ENCODE data around the gene MYO3B.
A peak's percentile ranks its signal among the peaks of the same experiment; 100 is the strongest.

Gene MYO3B

GRCh38 chr2:170501421-170502043 lies 323.6 kb downstream of the MYO3B start:
- Histone ChIP-seq H2BK12ac (ENCODE audit: low read length in 2 of 2) (peak overlapping the region in 1 of 2 experiments; percentile 32), H3K9ac (ENCODE audit: low read length) (peak overlapping the region; percentile 68), H2BK120ac (ENCODE audit: low read depth, low read length) (no peak overlapping the region), H2AK5ac (ENCODE audit: low read length, severe bottlenecking) (no peak overlapping the region), H3K4me3 (ENCODE audit: insufficient read depth in 1 of 2, low read depth in 1 of 2, low read length in 2 of 2) (no peak overlapping the region), H3K27me3 (ENCODE audit: control insufficient read depth in 1 of 2, insufficient read depth in 1 of 2, low read length in 2 of 2) (no peaks in the 10 kb centered on the region), H3K4me2 (ENCODE audit: low read length, poor library complexity, severe bottlenecking) (no peak overlapping the region), H3K9me3 (ENCODE audit: control insufficient read depth, low read length) (no peaks in the 10 kb centered on the region), H3K4me1 (ENCODE audit: control insufficient read depth, insufficient read depth, low read depth, low read length) (peaks cover 1% of the 10 kb centered on the region), H3K14ac (ENCODE audit: low read length in 2 of 2) (no peak overlapping the region), H3K36me3 (ENCODE audit: control insufficient read depth in 1 of 2, insufficient read depth in 2 of 2, low read depth in 1 of 2, low read length in 2 of 2) (no peaks in the 10 kb centered on the region), H3K18ac (ENCODE audit: low read depth in 1 of 2, low read length in 2 of 2) (no peak overlapping the region), H3K4ac (ENCODE audit: low read depth in 1 of 2, low read length in 2 of 2) (no peak overlapping the region), H3K79me1 (replicated peaks; ENCODE audit: low read length, poor library complexity, severe bottlenecking) (no peaks in the 10 kb centered on the region), H2AFZ (ENCODE audit: low read depth, low read length) (no peak overlapping the region), H2BK15ac (ENCODE audit: low read depth, poor library complexity, severe bottlenecking) (peak overlapping the region; percentile 2), H2BK5ac (ENCODE audit: low read depth, low read length, poor library complexity, severe bottlenecking) (no peak overlapping the region), H4K91ac (ENCODE audit: low read length) (no peak overlapping the region), H3K23ac (ENCODE audit: low read length in 2 of 2) (no peak overlapping the region), H4K8ac (ENCODE audit: low read length) (no peak overlapping the region), H3K27ac (ENCODE audit: low read length, poor library complexity, severe bottlenecking) (no peak overlapping the region)
- DNase-seq: no peak
- 85% methylated on average over 2 of the region's 6 CpGs for WGBS

GRCh38 chr2:170502361-170503130 lies 324.6 kb downstream of the MYO3B start:
- peaks cover 1% of the 10 kb centered on the region for H3K4me1 ChIP-seq (ENCODE audit: control insufficient read depth, insufficient read depth, low read depth, low read length)
- peak overlapping the region in 1 of 2 experiments; percentile 29 for H2BK12ac ChIP-seq (ENCODE audit: low read length in 2 of 2)
- H3K14ac ChIP-seq (ENCODE audit: low read length in 2 of 2): no peak overlapping the region
- H3K27ac ChIP-seq (ENCODE audit: low read length, poor library complexity, severe bottlenecking): no peak overlapping the region
- no peak overlapping the region for H2AFZ ChIP-seq (ENCODE audit: low read depth, low read length)
- H3K9me3 ChIP-seq (ENCODE audit: control insufficient read depth, low read length): no peaks in the 10 kb centered on the region
- H4K8ac ChIP-seq (ENCODE audit: low read length): no peak overlapping the region
- peak overlapping the region; percentile 11 for H2BK120ac ChIP-seq (ENCODE audit: low read depth, low read length)
- WGBS: 26% methylated on average over 7 of the region's 8 CpGs
- no peak overlapping the region for H3K9ac ChIP-seq (ENCODE audit: low read length)
- H3K79me1 ChIP-seq (replicated peaks; ENCODE audit: low read length, poor library complexity, severe bottlenecking): no peaks in the 10 kb centered on the region
- H3K18ac ChIP-seq (ENCODE audit: low read depth in 1 of 2, low read length in 2 of 2): peak overlapping the region in 1 of 2 experiments; percentile 25
- H2BK5ac ChIP-seq (ENCODE audit: low read depth, low read length, poor library complexity, severe bottlenecking): no peak overlapping the region
- no peaks in the 10 kb centered on the region for H3K27me3 ChIP-seq (ENCODE audit: control insufficient read depth in 1 of 2, insufficient read depth in 1 of 2, low read length in 2 of 2)
- no peak overlapping the region for H3K23ac ChIP-seq (ENCODE audit: low read length in 2 of 2)
- H3K4me3 ChIP-seq (ENCODE audit: insufficient read depth in 1 of 2, low read depth in 1 of 2, low read length in 2 of 2): no peak overlapping the region
- H4K91ac ChIP-seq (ENCODE audit: low read length): no peak overlapping the region
- H2AK5ac ChIP-seq (ENCODE audit: low read length, severe bottlenecking): no peak overlapping the region
- peak; percentile 45 for DNase-seq
- no peaks in the 10 kb centered on the region for H3K36me3 ChIP-seq (ENCODE audit: control insufficient read depth in 1 of 2, insufficient read depth in 2 of 2, low read depth in 1 of 2, low read length in 2 of 2)
- H2BK15ac ChIP-seq (ENCODE audit: low read depth, poor library complexity, severe bottlenecking): no peak overlapping the region
- H3K4ac ChIP-seq (ENCODE audit: low read depth in 1 of 2, low read length in 2 of 2): no peak overlapping the region
- no peak overlapping the region for H3K4me2 ChIP-seq (ENCODE audit: low read length, poor library complexity, severe bottlenecking)

GRCh38 chr2:170503563-170503962 lies 325.6 kb downstream of the MYO3B start:
- H3K9ac ChIP-seq (ENCODE audit: low read length): no peak overlapping the region
- peak overlapping the region in 1 of 2 experiments; percentile 82 for H2BK12ac ChIP-seq (ENCODE audit: low read length in 2 of 2)
- no peak for DNase-seq
- WGBS: 3% methylated on average over 2 of the region's 3 CpGs
- H3K9me3 ChIP-seq (ENCODE audit: control insufficient read depth, low read length): no peaks in the 10 kb centered on the region
- no peak overlapping the region for H2BK15ac ChIP-seq (ENCODE audit: low read depth, poor library complexity, severe bottlenecking)
- no peaks in the 10 kb centered on the region for H3K36me3 ChIP-seq (ENCODE audit: control insufficient read depth in 1 of 2, insufficient read depth in 2 of 2, low read depth in 1 of 2, low read length in 2 of 2)
- peak overlapping the region in 1 of 2 experiments; percentile 79 for H3K4ac ChIP-seq (ENCODE audit: low read depth in 1 of 2, low read length in 2 of 2)
- H3K18ac ChIP-seq (ENCODE audit: low read depth in 1 of 2, low read length in 2 of 2): peak overlapping the region; percentile 26 to 86
- H3K79me1 ChIP-seq (replicated peaks; ENCODE audit: low read length, poor library complexity, severe bottlenecking): no peaks in the 10 kb centered on the region
- no peak overlapping the region for H2AK5ac ChIP-seq (ENCODE audit: low read length, severe bottlenecking)
- peak overlapping the region; percentile 46 for H2AFZ ChIP-seq (ENCODE audit: low read depth, low read length)
- H2BK120ac ChIP-seq (ENCODE audit: low read depth, low read length): no peak overlapping the region
- H3K4me1 ChIP-seq (ENCODE audit: control insufficient read depth, insufficient read depth, low read depth, low read length): peaks cover 1% of the 10 kb centered on the region
- no peak overlapping the region for H3K27ac ChIP-seq (ENCODE audit: low read length, poor library complexity, severe bottlenecking)
- H3K14ac ChIP-seq (ENCODE audit: low read length in 2 of 2): no peak overlapping the region
- H4K91ac ChIP-seq (ENCODE audit: low read length): peak overlapping the region; percentile 14
- H3K27me3 ChIP-seq (ENCODE audit: control insufficient read depth in 1 of 2, insufficient read depth in 1 of 2, low read length in 2 of 2): no peaks in the 10 kb centered on the region
- no peak overlapping the region for H3K23ac ChIP-seq (ENCODE audit: low read length in 2 of 2)
- H3K4me2 ChIP-seq (ENCODE audit: low read length, poor library complexity, severe bottlenecking): no peak overlapping the region
- H4K8ac ChIP-seq (ENCODE audit: low read length): peak overlapping the region; percentile 90
- no peak overlapping the region for H2BK5ac ChIP-seq (ENCODE audit: low read depth, low read length, poor library complexity, severe bottlenecking)
- H3K4me3 ChIP-seq (ENCODE audit: insufficient read depth in 1 of 2, low read depth in 1 of 2, low read length in 2 of 2): no peak overlapping the region

- H3K23ac ChIP-seq (ENCODE audit: low read length in 2 of 2): no peak overlapping the region
- no peak overlapping the region for H2AFZ ChIP-seq (ENCODE audit: low read depth, low read length)
- H3K4me1 ChIP-seq (ENCODE audit: control insufficient read depth, insufficient read depth, low read depth, low read length): peaks cover 1% of the 10 kb centered on the region
- H3K79me1 ChIP-seq (replicated peaks; ENCODE audit: low read length, poor library complexity, severe bottlenecking): no peaks in the 10 kb centered on the region
- H2BK5ac ChIP-seq (ENCODE audit: low read depth, low read length, poor library complexity, severe bottlenecking): no peak overlapping the region
- H3K14ac ChIP-seq (ENCODE audit: low read length in 2 of 2): no peak overlapping the region
- peak overlapping the region in 1 of 2 experiments; percentile 56 for H3K18ac ChIP-seq (ENCODE audit: low read depth in 1 of 2, low read length in 2 of 2)
- no peak overlapping the region for H3K27ac ChIP-seq (ENCODE audit: low read length, poor library complexity, severe bottlenecking)
- no peak overlapping the region for H2AK5ac ChIP-seq (ENCODE audit: low read length, severe bottlenecking)
- peak; percentile 36 for DNase-seq
- H3K9ac ChIP-seq (ENCODE audit: low read length): no peak overlapping the region
- H3K4me3 ChIP-seq (ENCODE audit: insufficient read depth in 1 of 2, low read depth in 1 of 2, low read length in 2 of 2): no peak overlapping the region
- H2BK120ac ChIP-seq (ENCODE audit: low read depth, low read length): no peak overlapping the region
- no peak overlapping the region for H4K91ac ChIP-seq (ENCODE audit: low read length)
- no peaks in the 10 kb centered on the region for H3K27me3 ChIP-seq (ENCODE audit: control insufficient read depth in 1 of 2, insufficient read depth in 1 of 2, low read length in 2 of 2)
- H2BK15ac ChIP-seq (ENCODE audit: low read depth, poor library complexity, severe bottlenecking): no peak overlapping the region
- H3K9me3 ChIP-seq (ENCODE audit: control insufficient read depth, low read length): no peaks in the 10 kb centered on the region
- WGBS: 34% methylated on average over 13 of the region's 14 CpGs
- H3K36me3 ChIP-seq (ENCODE audit: control insufficient read depth in 1 of 2, insufficient read depth in 2 of 2, low read depth in 1 of 2, low read length in 2 of 2): no peaks in the 10 kb centered on the region
- no peak overlapping the region for H3K4me2 ChIP-seq (ENCODE audit: low read length, poor library complexity, severe bottlenecking)
- no peak overlapping the region for H2BK12ac ChIP-seq (ENCODE audit: low read length in 2 of 2)
- H3K4ac ChIP-seq (ENCODE audit: low read depth in 1 of 2, low read length in 2 of 2): no peak overlapping the region
- H4K8ac ChIP-seq (ENCODE audit: low read length): peak overlapping the region; percentile 38
Measured at GRCh38 chr2:170503971-170504809, 326.2 kb downstream of the MYO3B start.
